NCI-H69 (cell line): ENCODE results near the gene ZNF862.

Source experiments
- DNase-seq: peaks from one replicate; lab custom pipeline; 2025; lab: John Stamatoyannopoulos, UW

The ZNF862 gene

GRCh38 chr7:149811221-149811620 is 27.0 kb upstream of the ZNF862 start:
- no peak for DNase-seq

DNA sequence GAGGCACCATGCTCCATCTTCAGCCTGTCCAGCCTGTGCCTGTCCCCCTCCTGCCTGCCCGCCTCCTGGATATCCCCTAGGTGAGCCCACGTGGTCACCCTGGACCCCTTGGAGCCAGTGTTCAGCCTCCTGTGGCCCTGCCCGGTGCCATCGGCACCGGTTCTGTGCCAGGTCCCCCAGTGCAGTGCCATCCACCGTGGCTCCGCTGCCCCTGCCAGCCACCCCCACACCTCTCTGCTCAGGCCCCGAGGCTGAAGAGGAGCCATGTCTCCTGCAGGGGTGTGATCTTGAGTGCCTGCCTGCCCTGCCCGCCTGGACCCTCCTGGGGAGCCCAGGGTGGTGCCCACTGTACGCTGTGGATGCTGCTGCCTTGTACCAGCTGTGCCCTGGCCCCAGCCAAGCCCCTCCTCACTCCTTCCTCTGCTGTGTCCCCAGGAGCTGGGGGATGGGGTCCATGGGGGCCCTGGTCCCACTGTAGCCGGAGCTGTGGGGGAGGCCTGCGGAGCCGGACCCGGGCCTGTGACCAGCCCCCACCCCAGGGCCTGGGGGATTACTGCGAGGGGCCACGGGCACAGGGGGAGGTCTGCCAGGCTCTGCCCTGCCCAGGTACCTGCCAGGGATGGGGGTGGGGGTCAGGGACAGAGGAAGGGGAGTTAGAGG is 26.2 kb upstream of the ZNF862 start:
- DNase-seq: no peak

DNA sequence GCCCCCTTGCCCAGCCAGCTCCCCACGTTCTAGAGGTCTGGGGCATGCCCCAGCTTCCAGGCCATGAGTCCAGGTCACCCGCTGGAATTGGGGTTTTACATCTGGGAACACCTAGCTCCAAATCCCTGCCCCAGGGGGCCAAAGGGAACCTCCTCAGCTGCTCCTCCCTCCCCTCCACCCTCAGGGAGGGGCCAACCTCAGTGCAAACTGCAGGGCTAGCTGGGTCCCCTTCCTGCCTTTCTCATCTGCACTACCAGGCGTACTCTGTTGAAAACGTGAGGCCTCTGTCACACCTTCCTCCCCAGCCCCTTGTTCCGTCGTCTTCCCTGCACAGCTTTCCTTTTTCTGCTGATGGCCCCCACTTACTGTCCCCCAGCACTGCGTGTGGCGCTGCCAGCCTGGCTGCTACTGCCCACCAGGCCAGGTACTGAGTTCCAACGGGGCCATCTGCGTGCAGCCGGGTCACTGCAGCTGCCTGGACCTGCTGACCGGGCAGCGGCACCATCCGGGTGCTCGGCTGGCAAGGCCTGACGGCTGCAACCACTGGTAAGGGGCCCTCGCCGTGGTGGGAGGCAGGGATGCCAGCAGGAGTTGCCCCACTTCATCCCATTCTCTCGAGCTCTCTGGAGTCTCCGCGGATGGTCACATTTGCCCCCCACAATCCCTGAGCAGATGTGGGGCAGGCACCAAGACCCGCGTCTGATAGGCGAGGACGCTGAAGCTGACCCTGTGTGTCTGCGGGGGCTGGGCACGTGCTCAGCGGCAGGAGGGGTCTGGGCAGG is 24.7 kb upstream of the ZNF862 start:
- DNase-seq: no peak

- no peak for DNase-seq
Observed at GRCh38 chr7:149814494-149814893, 23.7 kb upstream of the ZNF862 start.

- no peak for DNase-seq
Observed at GRCh38 chr7:149815121-149815520, 23.1 kb upstream of the ZNF862 start.

DNA sequence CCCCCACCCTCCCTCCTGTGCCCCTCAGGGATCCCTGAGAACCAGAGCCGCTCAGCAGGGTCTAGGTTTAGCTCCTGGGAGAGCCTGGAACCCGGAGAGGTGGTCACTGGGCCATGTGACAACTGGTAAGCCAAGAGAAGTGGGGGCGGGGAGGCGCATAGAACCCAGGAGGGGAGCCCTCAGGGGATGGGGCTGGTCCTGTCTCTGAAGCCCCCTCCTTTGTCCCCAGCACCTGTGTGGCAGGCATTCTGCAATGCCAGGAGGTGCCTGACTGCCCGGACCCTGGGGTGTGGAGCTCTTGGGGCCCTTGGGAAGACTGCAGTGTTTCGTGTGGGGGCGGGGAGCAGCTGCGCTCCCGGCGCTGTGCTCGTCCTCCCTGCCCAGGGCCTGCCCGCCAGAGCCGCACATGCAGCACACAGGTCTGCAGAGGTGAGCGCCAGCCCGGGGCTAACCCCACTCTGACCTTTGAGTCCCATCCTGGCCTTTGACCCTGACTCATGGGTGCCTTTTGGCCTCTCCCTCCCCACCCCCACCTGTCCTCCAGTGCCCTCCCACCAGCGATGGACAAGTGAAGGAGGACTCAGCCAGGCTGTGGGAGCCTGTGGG is 22.4 kb upstream of the ZNF862 start:
- DNase-seq: no peak

- DNase-seq: no peak
Observed at GRCh38 chr7:149816267-149816751, 21.9 kb upstream of the ZNF862 start.

DNA sequence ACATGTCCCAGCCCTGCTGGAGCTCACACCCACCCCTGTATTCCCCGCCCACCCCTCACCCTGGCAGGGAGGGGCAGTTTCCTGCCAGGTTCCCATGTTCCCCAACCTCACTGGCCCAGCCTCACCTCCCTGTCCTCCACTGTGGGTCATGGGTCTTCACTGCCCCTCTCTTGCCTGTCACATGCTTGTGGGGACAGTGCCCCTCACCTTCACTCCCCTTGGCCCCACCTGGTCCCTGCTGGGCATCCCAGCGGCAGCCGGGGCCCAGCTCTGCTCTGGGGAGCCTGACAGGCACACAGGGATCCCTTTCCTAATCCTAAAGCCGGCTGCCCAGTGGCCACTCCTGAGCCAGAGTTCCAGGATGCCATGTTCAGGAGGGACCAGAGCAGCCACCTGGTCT is 21.4 kb upstream of the ZNF862 start:
- no peak for DNase-seq

GRCh38 chr7:149817301-149817771 is 20.8 kb upstream of the ZNF862 start:
- no peak for DNase-seq

DNA sequence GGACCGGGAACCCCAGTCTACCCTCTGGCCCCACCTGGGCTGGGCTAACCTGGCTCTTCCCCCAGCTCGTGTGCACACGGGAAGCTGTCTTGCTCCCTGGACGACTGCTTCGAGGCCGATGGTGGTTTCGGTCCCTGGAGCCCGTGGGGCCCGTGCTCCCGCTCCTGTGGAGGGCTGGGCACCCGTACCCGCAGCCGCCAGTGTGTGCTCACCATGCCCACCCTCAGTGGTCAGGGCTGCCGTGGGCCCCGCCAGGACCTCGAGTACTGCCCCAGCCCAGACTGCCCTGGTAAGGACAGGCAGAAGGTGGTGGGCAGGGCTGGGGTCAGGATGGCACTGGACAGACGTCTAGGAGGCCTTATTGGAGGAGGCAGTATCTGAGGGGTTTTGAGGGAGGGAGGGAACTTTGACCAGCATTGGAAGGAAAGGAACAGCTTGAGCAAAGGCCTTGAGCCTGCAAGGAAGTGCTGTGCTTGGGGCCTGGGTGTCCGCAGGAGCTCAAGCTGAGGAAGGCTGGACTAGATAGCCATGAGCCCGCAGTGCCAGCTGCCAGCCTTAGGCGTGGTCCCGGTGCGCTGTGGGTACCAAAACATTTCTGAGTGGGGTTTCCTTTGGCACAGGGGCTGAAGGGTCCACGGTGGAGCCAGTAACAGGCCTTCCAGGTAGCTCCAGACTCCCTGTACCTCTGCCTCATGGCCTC is 20.2 kb upstream of the ZNF862 start:
- no peak for DNase-seq

GRCh38 chr7:149818536-149818840 is 19.7 kb upstream of the ZNF862 start:
- DNase-seq: no peak

DNA sequence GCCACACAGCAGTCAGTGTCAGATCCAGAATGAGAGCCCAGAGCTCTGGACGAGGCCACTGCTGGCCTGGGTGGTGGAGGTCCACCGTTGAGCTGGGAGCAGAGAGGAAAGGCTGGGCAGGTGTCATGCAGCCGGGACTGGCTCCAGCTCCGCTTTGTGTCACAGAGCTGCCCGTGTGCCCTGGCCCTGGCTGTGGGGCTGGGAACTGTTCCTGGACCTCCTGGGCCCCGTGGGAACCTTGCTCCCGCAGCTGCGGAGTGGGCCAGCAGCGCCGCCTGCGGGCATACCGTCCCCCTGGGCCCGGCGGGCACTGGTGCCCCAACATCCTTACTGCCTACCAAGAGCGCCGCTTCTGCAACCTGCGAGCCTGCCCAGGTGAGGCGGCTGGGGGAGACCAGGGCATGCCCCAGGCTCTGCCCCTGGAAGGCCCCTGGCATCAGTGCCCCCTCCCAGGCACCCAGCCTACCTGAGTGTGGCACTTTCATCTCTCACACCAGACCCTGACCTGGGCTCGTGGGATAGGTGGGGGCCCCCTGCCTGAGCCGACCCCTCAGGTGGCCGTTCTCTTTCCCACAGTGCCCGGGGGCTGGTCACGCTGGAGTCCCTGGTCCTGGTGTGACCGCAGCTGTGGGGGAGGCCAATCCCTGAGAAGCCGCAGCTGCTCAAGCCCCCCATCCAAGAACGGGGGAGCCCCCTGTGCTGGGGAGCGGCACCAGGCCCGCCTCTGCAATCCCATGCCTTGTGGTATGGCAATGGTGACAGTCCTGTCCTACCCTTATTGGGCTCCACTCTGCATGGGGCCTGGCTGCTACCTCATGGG is 18.8 kb upstream of the ZNF862 start:
- no peak for DNase-seq

- no peak for DNase-seq
Observed at GRCh38 chr7:149819961-149820340, 18.2 kb upstream of the ZNF862 start.

DNA sequence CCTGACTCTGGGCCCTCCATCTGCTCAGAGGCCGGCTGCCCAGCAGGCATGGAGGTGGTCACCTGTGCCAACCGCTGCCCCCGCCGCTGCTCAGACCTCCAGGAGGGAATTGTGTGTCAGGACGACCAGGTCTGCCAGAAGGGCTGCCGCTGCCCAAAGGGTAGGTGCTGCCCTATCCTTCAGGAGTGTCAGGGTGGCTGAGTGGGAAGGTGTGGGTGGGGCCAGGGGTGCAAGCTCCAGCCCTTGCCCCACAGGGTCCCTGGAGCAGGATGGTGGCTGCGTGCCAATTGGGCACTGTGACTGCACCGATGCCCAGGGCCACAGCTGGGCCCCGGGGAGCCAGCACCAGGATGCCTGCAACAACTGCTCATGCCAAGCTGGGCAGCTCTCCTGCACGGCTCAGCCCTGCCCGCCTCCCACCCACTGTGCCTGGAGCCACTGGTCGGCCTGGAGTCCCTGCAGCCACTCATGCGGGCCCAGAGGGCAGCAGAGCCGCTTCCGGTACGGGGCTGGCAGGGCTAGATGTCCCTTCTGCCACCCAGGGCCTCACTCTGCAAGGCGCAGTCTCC is 17.5 kb upstream of the ZNF862 start:
- DNase-seq: peak; percentile 46

- DNase-seq: no peak
Observed at GRCh38 chr7:149821191-149822148, 16.7 kb upstream of the ZNF862 start.

- DNase-seq: no peak
Observed at GRCh38 chr7:149822353-149822943, 15.7 kb upstream of the ZNF862 start.

DNA sequence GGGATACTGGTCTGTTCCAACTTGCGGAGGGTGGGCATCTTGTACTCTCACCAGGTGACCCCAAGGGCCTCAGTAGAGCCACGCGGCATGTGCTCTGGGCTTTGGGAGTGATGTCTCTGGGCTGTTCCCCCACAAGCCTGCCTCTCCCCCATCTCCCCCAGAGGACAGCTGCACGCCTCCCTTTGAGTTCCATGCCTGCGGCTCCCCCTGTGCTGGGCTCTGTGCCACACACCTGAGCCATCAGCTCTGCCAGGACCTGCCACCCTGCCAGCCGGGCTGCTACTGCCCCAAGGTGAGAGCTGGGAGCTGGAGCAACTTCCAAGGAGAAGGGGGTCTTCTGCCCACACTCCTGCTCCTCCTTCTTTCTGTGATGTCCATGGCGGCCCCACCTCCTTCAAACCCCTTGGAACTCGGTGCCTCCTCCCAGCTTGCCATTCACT is 15.0 kb upstream of the ZNF862 start:
- no peak for DNase-seq

DNA sequence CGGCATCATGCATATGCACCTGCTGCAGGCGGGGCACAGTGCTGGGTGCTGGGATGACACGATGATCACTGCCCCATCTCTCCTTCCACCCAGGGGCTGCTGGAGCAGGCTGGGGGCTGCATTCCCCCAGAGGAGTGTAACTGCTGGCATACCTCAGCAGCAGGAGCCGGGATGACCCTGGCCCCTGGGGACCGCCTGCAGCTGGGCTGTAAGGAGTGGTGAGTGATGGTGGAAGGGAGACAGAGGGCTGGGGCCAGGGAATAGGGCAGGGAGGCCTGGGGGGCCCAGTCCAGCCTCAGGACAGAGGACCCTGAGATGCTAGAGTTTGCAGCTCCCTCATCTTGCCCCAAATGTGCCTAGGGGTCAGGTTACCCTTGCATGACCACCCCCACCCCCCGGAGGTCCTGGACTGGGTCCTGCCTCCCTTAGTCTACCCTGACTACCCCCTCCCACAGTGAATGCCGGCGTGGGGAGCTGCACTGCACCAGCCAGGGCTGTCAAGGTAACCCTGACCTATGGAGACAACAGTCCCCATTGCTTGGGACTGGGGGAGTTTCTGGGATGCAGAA is 14.5 kb upstream of the ZNF862 start:
- DNase-seq: no peak

DNA sequence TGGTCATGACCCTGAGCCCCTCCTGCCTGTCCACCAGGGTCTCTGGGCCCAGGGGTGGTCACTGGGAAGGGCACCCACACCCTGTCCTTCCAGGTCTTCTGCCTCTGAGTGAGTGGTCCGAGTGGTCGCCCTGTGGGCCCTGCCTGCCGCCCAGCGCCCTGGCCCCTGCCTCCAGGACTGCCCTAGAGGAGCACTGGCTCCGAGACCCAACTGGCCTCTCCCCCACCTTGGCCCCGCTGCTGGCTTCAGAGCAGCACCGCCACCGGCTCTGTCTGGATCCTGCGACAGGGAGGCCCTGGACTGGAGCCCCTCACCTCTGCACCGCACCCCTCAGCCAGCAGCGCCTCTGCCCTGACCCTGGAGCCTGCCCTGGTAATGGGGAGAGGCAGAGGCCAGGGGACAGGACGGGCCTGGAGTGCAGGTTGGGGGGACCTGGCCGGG is 13.9 kb upstream of the ZNF862 start:
- DNase-seq: no peak
